ENCODE measurements around the gene DLGAP1.

- no peak for TF ChIP-seq EZH2phosphoT487 (IDR thresholded peaks at IDR 0.05)
- TF ChIP-seq CTCF (IDR thresholded peaks at IDR 0.05): no peak
- no peak for TF ChIP-seq EZH2 (IDR thresholded peaks at IDR 0.05)
These were observed 566.0 kb downstream of the DLGAP1 start for GRCh38 chr18:3889121-3889520.
